Ishikawa (cell line): ENCODE results near the gene RRM2.

Experiments used
- CREB1 ChIP-seq: IDR thresholded peaks from 2 replicates; pipeline ENCODE4 v1.6.1; 2012; ENCODE audit warnings: low read depth
- EP300 ChIP-seq: IDR thresholded peaks from 2 replicates; pipeline ENCODE4 v1.6.1; 2012; ENCODE audit warnings: borderline replicate concordance
- FOXM1 ChIP-seq: IDR thresholded peaks from 2 replicates; pipeline ENCODE4 v1.6.1; 2012; ENCODE audit warnings: low read depth, borderline replicate concordance
- NFIC ChIP-seq: IDR thresholded peaks from 2 replicates; pipeline ENCODE4 v1.6.1; 2012
- RAD21 ChIP-seq: IDR thresholded peaks from 2 replicates; pipeline ENCODE4 v1.6.1; 2012; ENCODE audit warnings: low read depth
- TAF1 ChIP-seq: IDR thresholded peaks from 2 replicates; pipeline ENCODE4 v1.6.1; 2012; ENCODE audit warnings: low read depth, mild to moderate bottlenecking
- TF ChIP-seq, protein P1 (sequence below): IDR thresholded peaks from 2 replicates; pipeline ENCODE4 v1.6.1; 2012; ENCODE audit warnings: low read depth, mild to moderate bottlenecking

DNA sequence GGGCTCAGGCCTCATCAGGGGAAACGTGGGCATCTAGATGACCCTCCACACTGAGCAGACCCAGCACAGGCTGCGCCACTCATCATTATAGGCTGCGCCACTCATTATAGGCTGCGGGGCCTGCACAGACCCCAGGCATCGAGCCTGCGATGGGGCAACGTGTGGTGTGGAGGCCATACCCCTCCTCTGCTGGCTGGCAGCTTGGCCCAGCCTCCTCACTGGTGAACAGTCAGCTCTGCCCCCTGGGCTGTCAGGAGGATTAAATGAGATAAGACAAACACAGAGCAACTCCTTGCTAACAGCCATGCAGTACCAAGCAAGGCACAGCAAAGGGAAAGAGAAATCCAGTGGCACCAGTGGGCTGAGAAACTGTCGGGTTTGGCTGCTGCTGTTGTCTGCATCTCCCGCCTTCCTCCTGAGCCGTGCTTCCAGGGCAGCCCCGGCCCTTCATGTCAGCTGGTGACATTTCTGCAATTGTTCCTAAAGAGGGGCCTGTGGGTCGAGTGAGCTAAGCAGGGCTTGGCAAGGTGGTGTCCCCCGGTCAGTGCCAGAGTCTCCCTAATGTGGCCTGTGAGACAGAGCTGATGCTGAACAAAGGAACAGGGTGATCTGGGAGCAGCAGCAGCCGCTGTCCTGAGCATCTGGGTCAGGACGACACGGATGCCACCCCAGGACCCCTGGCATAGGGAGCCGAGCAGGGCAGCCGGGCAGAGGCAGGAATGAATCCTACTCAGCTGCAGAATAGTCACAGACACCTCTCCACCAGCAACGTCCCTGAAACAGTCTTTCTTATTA is 48.7 kb downstream of the RRM2 start:
- TF ChIP-seq, protein P1, sequence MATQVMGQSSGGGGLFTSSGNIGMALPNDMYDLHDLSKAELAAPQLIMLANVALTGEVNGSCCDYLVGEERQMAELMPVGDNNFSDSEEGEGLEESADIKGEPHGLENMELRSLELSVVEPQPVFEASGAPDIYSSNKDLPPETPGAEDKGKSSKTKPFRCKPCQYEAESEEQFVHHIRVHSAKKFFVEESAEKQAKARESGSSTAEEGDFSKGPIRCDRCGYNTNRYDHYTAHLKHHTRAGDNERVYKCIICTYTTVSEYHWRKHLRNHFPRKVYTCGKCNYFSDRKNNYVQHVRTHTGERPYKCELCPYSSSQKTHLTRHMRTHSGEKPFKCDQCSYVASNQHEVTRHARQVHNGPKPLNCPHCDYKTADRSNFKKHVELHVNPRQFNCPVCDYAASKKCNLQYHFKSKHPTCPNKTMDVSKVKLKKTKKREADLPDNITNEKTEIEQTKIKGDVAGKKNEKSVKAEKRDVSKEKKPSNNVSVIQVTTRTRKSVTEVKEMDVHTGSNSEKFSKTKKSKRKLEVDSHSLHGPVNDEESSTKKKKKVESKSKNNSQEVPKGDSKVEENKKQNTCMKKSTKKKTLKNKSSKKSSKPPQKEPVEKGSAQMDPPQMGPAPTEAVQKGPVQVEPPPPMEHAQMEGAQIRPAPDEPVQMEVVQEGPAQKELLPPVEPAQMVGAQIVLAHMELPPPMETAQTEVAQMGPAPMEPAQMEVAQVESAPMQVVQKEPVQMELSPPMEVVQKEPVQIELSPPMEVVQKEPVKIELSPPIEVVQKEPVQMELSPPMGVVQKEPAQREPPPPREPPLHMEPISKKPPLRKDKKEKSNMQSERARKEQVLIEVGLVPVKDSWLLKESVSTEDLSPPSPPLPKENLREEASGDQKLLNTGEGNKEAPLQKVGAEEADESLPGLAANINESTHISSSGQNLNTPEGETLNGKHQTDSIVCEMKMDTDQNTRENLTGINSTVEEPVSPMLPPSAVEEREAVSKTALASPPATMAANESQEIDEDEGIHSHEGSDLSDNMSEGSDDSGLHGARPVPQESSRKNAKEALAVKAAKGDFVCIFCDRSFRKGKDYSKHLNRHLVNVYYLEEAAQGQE, result no peak
- TF ChIP-seq RAD21, result no peak
- no peak for TF ChIP-seq EP300
- no peak for TF ChIP-seq FOXM1
- no peak for TF ChIP-seq CREB1
- no peak for TF ChIP-seq TAF1
- no peak for TF ChIP-seq NFIC
